ENCODE measurements around the gene TNFRSF13B.
"Not testable (repeated sequence)": the region's sequence is repeated elsewhere in the genome, so short reads cannot be mapped to it uniquely, and the experiment has no call there.

TNFRSF13B gene

GRCh38 chr17:16986391-16986790, 14.5 kb upstream of the TNFRSF13B start:
- no peak for DNase-seq

- DNase-seq = no peak
Observed at GRCh38 chr17:16981928-16982327, 10.0 kb upstream of the TNFRSF13B start.

DNA sequence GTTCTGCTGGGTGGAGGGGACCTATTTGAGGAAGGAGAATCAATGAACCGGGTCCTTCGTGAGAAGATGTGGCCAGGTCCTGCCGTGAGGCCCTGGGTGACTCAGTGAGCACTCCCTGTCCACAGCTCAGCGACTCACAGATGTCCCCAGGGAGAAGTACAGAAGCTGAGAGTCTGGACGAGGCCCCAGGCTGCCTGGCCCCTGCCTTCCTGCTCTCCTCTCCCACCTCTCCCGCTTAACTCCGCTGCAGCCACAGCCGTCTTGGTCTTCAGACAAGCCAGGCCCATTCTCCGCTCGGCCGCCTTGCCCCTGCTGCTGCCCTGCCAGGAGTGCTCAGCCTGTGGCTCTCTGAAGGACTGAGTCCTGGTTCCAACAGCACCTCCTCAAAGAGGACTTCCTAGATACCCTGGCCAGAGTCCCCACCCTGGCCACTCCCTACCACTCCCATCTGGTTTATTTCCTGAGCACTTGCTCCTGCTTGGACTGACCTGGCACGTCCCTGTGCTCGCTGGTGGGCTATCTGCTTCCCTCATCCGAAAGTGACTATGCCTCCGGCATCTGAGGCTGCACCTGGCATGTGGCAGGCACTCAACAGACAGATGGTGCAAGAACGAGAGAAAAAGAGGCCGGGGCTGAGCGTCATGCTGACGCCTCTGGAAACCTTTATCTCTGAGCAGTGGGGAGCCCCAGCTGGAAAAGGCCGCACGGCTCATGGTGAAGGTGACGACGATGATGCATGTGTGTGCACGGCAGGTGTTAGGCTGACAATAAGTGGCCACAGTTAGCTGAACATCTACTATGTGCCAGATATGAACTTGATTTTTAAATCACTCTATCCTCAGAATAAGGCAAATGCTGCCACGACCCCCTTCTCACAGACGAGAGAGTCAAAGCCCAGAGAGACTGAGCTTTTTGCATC, 9.2 kb upstream of the TNFRSF13B start:
- DNase-seq = peak in 1 of 2 donors; percentile 25

DNA sequence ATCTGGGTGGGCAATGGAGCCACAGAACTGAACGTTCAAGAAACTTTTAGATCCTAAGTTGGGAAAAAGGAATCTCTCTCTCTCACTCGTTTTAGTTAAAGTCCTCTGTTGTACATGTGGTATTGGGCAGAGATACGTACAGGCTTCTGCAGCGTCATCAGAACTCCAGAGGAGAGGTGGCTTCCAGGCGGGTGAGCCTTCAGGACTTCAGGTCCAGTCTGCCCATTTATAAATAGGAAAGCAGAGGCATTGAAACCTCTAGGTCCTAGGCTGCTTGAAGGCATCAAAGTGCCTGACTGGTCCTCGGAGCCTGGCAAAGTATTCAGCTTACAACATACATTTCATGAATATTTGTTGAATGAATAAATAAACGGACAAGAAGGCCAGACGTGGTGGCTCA, 8.1 kb upstream of the TNFRSF13B start:
- DNase-seq = no peak

- DNase-seq = not testable (repeated sequence)
Observed at GRCh38 chr17:16979237-16979823, 7.4 kb upstream of the TNFRSF13B start.

DNA sequence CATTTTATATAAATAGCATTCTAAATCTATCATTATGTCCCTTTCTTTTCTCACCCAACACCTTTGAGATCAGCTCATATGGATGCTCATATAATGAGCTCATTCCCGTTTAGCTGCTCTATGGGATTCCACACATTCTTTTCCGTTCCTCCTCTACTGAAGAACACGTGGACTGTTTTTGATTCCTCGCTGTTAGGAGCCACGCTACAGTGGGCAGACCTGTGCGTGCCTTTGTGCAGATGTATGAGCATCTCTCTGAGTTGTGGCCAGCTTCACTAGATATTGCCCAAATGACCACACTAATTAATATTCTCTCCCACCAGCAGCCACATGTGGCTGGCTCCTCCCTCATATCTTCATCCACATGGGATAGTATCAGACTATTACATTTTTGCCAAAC, 6.0 kb upstream of the TNFRSF13B start:
- no peak for DNase-seq

GRCh38 chr17:16976725-16977550, 5.0 kb upstream of the TNFRSF13B start:
- no peak for DNase-seq

DNA sequence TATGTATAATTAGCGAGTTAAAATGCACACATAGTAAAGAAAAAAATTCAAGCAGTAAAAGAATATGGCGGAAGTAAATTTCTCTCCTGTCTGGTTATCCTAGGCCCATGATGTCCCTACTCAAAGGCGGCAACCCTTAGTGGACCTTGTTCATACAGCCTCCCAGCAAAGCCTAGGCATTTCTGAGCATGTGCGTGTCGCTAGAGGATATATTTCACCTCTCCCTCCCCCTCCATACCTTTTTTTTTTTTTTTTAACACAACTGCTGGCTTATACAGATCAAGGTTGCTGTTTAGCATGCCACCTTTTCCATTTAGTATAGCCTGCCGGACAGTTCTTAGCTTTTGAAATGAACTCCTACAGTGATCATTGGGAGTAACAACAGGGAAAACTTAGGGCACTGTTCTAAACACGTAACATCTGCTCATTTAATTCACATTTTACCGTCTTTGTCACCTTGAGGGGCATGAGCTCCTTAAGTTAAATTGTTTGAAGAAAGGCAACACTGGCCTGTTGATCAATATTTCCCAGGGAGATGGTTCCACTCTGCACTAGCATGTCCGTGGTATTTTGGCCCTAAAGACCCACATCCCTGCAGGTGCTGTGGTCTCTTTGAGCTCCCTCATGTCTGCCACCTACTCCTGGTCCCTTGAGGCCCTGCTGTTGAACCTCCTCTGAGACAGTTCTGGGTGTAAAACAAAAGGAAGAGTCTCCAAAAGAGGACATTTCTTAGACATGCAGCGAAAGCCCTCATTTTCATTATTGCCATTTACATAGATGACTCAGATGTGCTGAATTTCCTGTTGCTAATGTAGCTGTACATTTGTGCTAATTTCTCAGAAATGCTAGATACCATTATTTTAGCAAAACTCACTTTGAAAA, 4.1 kb upstream of the TNFRSF13B start:
- DNase-seq = no peak

GRCh38 chr17:16975277-16975651, 3.3 kb upstream of the TNFRSF13B start:
- no peak for DNase-seq

DNA sequence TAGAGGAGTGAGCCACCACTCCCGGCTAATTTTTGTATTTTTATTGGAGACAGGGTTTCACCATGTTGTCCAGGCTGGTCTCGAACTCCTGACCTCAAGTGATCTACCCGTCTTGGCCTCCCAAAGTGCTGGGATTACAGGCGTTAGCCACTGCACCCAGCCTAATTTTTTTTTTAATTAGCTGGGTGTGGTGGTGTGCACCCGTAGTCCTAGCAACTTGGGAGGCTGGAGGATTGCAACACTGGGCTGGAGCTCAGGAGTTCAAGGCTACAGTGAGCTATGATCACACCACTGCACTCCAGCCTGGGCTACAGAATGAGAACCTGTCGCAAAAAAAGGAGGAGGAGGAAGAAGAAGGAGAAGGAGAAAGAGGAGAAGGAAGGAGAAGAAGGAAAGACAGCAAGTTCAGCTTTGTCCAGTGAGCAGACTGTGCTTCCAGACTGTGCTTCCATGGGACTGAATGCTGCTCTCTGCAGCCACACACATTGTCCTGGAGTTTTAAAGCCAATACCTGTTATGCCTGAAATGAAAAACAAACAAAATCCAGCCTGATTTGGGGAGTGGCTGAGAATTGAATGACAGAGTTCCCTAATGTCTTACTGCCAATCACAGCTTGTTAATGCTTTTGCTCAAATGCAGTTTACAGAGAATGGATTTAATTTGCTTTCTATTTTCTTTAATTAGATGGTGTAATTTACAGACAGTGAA, 2.8 kb upstream of the TNFRSF13B start:
- DNase-seq = no peak

GRCh38 chr17:16973760-16974540, 2.0 kb upstream of the TNFRSF13B start:
- DNase-seq = peak in 1 of 2 donors; percentile 37

- not testable (repeated sequence) for DNase-seq
Observed at GRCh38 chr17:16973043-16973442, 1.1 kb upstream of the TNFRSF13B start.

DNA sequence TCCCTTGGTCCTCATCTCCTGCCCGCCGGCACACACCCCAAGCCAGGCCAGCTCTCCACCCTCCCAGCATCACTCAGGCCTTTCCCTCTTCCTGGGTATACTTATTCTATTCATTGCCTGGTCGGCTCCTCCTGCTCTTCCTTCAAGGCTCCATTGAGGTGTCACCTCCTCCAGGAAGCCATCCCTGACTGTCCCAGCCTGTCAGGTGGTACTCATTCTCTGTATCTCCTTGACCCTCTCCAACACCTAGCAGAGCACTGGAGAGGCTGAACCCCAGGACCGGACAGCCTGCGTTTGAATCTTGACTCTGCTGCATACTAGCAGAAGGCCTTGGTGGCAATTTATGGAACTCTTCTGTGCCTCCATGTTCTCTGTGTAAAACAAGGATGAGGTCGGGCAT, 428 bp upstream of the TNFRSF13B start:
- no peak for DNase-seq

DNA sequence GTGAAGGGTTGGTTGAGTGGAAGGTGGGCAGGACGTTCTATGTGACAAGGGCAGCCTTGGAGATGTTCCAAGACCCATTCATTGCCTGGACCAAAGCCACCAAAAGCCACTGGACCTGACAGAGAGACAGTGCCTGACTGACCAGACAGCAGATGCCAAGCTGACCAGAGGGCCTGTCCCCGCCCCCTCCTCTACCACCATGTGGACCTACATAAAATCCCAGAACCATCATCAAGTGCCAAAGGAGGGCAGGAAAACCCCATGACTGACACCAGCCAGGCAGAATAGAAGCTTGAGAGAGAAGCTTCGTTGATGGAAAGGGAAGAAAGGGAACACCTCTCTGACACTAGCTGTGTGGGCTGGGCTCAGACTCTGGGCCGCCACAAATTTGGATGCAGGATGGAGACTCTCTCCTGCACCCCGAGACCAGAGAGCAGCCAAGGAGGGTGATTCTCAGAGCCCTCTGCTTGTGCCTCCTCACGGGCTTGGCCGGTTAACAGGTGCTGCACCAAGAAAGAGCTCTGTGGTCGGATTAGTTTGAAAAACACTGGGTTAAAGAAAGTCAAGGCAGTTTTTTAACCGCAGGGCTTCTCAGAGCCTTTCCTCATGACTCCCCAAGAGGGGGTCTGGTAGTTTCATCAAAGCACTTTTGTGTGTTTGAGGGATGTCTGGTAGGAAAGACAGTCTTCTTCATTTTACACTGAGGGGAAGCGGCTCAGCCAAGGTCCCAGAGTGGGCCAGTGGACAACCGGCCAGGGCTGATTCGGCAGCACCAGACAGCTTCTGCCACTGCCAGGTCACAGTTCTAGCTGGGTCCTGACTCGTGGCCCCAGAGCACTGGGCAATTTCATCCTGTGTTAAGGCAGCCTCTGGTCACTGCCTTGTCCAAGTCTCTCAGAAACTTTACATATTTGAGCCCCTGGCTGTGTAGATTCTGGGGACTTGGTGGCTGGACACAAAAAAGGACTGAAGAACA, 1.7 kb downstream of the TNFRSF13B start:
- no peak for DNase-seq

DNA sequence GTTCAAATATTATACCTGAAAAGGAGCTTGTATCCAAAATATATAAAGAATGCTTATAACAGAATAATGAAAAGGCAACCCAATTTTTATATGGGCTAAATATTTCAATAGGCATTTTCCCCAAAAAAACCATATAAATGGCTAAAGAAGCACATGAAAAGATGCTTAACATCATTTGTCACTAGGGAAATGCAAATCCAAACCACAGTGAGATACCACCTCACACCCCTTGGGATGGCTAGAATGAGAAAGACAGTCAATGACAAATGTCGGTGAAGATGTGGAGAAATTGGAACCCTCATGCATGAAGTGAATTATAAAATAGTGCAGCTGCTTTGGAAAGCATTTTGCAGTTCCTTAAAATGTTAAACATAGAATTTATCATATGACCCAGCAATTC, 3.1 kb downstream of the TNFRSF13B start:
- DNase-seq = no peak

DNA sequence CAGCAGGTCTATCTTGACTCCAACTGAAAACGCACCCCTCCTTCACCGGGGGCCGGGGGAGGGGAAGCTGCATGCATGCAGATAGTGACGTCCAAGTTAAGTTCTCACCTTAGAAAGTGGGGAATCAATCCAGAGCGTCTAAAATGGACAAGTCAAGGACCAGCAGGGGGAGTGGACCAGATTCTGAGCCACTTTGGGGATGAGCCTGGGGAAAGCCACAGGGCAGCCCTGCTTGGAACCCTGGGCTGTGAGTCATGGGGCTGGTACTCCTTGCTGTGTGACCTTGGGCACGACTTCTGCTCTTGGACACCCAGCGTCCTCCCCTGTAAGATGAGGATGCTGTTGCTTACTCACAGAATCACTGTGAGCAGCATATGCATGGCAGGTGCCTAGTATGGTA, 9.1 kb downstream of the TNFRSF13B start:
- no peak for DNase-seq

- DNase-seq = no peak
Observed at GRCh38 chr17:16961792-16962191, 10.1 kb downstream of the TNFRSF13B start.

GRCh38 chr17:16961022-16961421, 10.9 kb downstream of the TNFRSF13B start:
- not testable (repeated sequence) for DNase-seq

DNA sequence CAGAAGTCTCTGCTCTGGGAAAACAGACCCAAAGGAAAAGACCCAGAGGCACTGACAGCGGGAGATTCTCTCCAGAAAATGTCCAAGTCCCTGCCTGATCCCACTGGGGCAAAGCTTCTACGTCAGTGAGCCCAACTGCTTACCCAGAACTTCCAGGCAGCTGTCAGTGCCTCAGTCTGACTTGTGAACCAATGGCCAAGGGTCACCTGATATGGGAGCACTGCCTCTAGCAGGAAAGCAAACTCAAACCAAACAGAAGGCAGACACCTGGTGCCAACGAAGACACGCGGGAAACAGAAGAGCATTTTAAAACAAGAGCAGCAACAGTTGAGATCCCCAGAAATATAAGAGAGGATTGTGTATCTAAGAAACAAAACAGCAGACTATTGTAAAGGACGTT, 16.9 kb downstream of the TNFRSF13B start:
- not testable (repeated sequence) for DNase-seq

DNA sequence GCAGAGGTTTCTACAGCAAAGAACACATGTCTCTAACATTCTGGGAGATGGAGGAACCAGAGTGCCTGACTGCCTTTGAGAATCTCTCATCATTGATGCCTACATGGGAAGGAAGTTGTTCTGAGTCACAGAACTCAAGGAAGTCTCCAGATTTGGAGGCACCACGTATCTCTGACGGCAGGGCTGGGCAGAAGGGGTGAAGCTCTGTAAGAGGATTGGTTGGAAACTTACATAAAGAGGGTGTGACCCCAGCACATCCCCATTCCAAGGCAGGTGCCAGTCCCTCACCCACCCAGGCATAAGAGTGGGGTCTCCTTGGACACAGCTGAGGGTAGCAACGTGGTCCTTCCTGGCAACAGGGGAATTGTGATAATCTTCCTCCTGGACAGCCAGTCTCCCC, 17.4 kb downstream of the TNFRSF13B start:
- no peak for DNase-seq
